HG02938 (cell line): ENCODE results near the gene CRADD.
"Not testable (repeated sequence)": the region's sequence is repeated elsewhere in the genome, so short reads cannot be mapped to it uniquely, and the experiment has no call there.

Experiments used
- ATAC-seq: cut with Tn5 transposase; IDR thresholded peaks from one replicate; pipeline ENCODE4 v1.9.1; 2021; ENCODE audit warnings: mild to moderate bottlenecking, moderate library complexity; ENCODE audit not compliant: unreplicated experiment

CRADD gene

GRCh38 chr12:93780101-93780641, 103.0 kb downstream of the CRADD start:
- ATAC-seq, result no peak

GRCh38 chr12:93780886-93781285, 103.7 kb downstream of the CRADD start:
- not testable (repeated sequence) for ATAC-seq

GRCh38 chr12:93781961-93782360, 104.8 kb downstream of the CRADD start:
- not testable (repeated sequence) for ATAC-seq

- no peak for ATAC-seq
These were observed 105.7 kb downstream of the CRADD start for GRCh38 chr12:93782853-93783252.

GRCh38 chr12:93783832-93784231, 106.7 kb downstream of the CRADD start:
- ATAC-seq, result no peak

GRCh38 chr12:93784339-93785086, 107.3 kb downstream of the CRADD start:
- ATAC-seq, result no peak

GRCh38 chr12:93785249-93786010, 108.3 kb downstream of the CRADD start:
- ATAC-seq, result no peak

GRCh38 chr12:93786656-93787397, 109.7 kb downstream of the CRADD start:
- ATAC-seq, result no peak

GRCh38 chr12:93788853-93789252, 111.7 kb downstream of the CRADD start:
- ATAC-seq, result no peak

- ATAC-seq, result no peak
These were observed 112.6 kb downstream of the CRADD start for GRCh38 chr12:93789767-93790166.

- ATAC-seq, result no peak
These were observed 113.4 kb downstream of the CRADD start for GRCh38 chr12:93790472-93791152.

- ATAC-seq, result no peak
These were observed 115.8 kb downstream of the CRADD start for GRCh38 chr12:93793007-93793406.

GRCh38 chr12:93793983-93794382, 116.8 kb downstream of the CRADD start:
- ATAC-seq, result no peak

GRCh38 chr12:93794738-93795137, 117.6 kb downstream of the CRADD start:
- ATAC-seq, result no peak

- no peak for ATAC-seq
These were observed 118.2 kb downstream of the CRADD start for GRCh38 chr12:93795352-93795751.

GRCh38 chr12:93796729-93797128, 119.6 kb downstream of the CRADD start:
- ATAC-seq, result no peak

- no peak for ATAC-seq
These were observed 121.3 kb downstream of the CRADD start for GRCh38 chr12:93798279-93799151.

- not testable (repeated sequence) for ATAC-seq
These were observed 124.5 kb downstream of the CRADD start for GRCh38 chr12:93801666-93802065.

GRCh38 chr12:93802293-93802692, 125.1 kb downstream of the CRADD start:
- ATAC-seq, result no peak
